Dermis blood vessel endothelial cell (primary cell): ENCODE measurements around the gene KRT13. TPM values are rescaled to one million over a fixed set of nuclear protein-coding genes. Genes with fewer than 3 reads are reported as not detected.
A peak's percentile ranks its signal among the peaks of the same experiment; 100 is the strongest.

Experiments
- DNase-seq: peaks from one replicate; pipeline ENCODE4 v3.0.0; 2010
- total RNA-seq: library from RNA; depleted of rRNA; stranded (reverse); fragments of >200 nt; gene quantifications from 2 replicates; pipeline ENCODE4 v1.2.3, GENCODE V29; 2014

The KRT13 gene
- total RNA-seq, 1 donor from 2014 or later, result not detected

- no peak for DNase-seq
These were observed 32.2 kb upstream of the KRT13 start for GRCh38 chr17:41537614-41537954.

- no peak for DNase-seq
These were observed 31.6 kb upstream of the KRT13 start for GRCh38 chr17:41536741-41537613.

GRCh38 chr17:41535764-41536481 is 30.5 kb upstream of the KRT13 start:
- no peak for DNase-seq

DNA sequence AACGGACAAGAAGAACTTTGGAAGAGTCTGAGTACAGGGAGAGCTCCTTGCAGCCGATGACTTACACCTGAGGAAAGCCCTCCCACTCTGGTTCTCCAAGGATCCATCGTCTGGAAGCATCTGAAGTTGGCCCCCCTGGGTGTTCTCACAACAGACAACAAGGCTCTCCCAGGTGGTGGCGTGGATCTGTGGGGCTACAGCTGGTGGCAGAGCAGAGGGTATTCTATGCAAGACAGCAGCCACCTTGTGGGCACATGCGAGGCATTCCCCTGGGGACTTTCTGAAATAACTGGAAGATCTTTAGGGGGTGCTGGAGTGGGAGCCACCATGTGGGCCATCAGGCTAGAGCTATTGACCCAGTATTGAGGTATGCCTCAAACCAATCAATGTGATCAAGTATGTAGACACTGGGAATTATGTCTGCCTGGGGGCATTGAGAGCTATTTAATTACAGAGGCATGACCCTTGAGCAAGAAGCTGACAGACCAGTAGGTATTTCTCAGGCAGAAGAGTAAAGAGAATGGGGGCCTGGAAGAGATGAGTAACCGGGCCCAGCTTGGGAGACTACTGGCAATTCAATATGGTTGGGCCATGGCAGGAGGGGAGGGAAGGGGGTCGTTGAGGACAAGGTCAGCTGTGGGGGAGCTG is 29.6 kb upstream of the KRT13 start:
- DNase-seq, result no peak

DNA sequence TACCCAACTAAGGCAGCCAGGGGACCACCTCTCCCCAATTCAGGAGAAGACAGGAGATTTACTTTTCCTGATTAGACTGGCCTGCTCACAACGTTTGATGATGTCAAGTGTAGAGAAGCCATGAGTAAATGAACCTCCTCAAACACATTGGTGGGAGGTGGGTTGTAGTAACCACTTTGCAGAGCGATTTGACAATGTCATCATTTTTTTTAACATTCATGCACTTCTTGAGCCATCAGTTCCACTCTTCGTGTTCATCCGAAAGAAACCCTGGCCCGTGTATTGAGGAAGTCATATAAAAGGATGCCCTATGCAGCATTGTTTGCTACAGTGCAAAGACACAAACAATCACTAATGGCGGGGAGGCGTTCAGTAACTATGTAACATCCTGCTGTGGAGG is 28.2 kb upstream of the KRT13 start:
- DNase-seq, result no peak

GRCh38 chr17:41532947-41533570 is 27.6 kb upstream of the KRT13 start:
- DNase-seq, result no peak

DNA sequence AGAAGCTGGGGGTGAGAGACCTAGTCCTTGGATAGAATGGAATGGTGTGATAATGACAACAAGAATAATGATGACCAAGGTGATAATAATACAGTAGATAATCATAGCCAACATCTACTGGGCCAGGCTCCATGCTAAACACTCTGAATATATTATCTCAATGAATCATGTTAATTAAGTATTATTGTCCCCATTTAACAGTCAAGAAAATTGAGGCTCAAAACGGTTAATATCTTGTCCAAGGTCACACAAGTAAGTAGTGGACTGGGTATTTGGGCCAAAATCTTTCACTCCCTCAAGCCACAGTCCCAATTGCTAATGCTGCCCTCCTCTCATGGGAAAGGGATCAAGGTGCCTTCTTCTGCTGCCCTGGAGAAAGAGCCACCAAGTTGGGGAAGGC is 26.6 kb upstream of the KRT13 start:
- no peak for DNase-seq

- peak; percentile 91 for DNase-seq
These were observed 24.9 kb upstream of the KRT13 start for GRCh38 chr17:41530062-41531048.

DNA sequence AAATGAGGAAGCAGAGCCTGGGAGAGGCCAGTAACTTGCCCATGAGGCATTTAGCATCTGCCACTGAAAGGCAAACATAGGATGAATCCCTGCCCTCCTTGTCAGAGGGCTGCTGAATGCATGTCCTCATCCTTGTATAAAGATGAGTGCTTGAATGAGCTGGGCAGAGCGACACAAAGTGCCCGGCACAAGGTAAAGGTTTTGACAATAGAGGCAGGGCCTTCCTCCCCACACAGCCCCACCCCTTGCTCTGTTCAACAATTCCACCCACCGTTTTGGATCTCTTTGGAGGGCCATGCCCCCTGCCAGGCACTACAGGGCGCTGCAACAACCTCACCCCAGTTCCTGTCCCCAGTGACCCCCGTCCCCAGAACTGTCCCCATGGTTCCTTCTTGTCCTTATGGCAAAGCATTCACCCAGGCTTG is 24.1 kb upstream of the KRT13 start:
- no peak for DNase-seq

DNA sequence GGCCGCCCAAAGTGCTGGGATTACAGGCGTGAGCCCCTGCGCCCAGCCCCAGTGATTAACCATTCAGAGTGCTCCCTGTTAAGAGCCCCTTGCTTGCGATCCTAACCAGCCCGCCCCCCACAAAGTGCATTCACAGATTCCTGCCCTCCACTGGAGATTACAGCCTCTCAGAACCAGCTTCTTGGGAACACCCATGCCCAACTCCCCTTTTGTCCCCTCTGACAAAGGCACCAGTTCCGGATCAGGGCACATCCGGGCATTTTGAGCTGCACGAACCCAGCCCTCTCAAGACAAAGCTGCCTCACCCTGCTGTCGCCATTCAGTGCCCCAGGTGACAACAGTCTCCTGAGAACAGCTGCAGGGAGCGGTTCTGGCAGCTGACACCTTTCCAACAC is 23.5 kb upstream of the KRT13 start:
- no peak for DNase-seq

DNA sequence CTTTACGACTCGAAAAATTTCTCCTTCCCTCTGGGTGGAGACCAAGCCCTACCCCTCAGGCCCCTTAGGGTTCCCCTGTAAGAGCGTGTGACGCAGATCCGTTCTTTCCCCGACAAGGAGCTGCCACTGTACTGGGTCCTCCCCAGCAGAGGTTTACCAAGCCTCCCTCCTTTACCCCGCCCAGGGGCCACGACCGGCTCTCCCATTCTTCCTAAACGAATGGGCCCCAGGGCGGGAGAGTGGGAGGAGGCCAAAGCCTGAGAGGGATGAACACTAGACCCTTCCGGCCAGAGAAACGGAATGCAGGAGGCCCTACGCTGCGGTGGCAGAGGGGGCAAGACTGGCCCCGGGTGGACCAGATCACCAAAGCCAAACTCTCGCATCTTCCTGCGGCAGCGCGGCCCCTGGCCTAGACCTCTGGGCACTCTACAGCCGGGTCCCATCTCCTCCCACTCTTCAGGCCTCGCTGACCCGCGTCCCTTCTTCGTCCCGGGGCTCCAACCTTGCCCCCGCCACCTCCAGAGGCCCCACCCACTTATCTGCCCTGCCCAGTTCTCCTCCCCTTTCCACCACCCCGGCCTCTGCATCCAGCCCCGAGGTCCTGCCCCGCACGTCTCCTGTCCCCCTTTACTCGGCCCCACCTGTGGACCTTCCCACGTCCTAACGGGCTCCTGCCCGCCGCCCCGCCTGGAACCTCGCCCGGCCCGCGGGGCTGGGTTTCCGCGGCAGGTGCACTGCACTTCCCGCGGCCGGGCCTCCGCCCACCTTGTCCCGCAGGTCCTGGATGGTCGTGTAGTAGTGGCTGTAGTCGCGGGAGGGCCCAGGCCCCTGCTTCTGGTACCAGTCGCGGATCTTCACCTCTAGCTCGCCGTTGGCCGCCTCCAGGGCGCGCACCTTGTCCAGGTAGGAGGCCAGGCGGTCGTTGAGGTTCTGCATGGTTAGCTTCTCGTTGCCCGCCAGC is 21.9 kb upstream of the KRT13 start:
- no peak for DNase-seq

GRCh38 chr17:41524261-41524660 is 18.8 kb upstream of the KRT13 start:
- no peak for DNase-seq

GRCh38 chr17:41523787-41524186 is 18.4 kb upstream of the KRT13 start:
- DNase-seq, result peak; percentile 37

DNA sequence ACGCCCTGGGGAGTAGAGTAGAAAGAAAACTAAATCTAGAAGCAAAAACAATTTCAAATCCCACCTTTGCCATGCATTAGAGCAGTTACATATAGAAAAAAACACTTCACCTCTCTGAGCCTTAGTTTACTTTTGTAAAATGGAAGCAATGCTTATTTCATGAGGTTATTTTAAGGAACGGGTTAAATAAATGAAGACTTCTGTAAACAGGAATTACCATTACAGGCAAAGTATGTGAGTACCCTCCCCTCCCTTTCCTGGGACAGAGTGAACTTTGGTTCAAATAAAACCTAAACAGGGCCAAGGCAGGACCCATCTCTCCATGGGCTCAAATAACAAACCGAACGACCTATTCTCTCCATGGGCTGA is 17.8 kb upstream of the KRT13 start:
- DNase-seq, result no peak

- DNase-seq, result no peak
These were observed 17.2 kb upstream of the KRT13 start for GRCh38 chr17:41522301-41523224.

- peak; percentile 86 for DNase-seq
These were observed 16.3 kb upstream of the KRT13 start for GRCh38 chr17:41521574-41522261.

DNA sequence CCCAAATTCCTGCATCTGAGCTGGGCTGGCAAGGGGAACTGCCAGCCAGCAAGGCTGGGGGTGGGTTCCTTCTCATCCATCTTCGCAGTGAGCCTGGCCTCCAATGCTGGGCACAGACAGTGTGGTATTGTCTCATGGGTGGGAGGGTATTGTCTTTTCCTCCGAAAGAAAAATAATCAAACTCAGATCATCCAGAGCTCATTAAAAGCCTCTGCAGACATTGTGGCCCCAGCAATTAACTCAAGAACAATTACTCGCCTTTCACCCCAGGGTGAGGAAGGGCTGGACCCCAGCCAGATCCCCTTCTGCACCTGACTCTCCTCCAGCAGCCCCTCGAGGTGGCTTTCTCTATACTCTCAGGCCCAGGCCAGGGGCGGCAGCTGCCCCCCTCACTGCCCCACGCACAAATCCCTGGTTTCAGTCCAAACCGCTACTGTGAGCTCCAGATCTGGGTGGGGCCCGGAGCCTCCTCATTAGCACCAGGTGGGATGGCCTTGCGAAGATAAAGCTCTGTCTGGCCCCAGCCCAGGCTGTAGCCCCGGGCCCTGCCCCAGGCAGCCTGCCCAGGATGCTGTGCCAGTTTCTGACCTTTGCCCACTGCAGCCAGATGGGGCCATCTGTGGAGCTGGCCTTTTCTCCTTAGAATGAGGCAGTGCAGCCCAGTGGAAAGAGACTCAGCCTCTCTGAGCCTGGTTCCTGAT is 15.6 kb upstream of the KRT13 start:
- peak; percentile 18 for DNase-seq

- no peak for DNase-seq
These were observed 14.3 kb upstream of the KRT13 start for GRCh38 chr17:41519501-41520224.
